GM12878 (cell line): ENCODE data around the gene LSM3. TPM values are rescaled to one million over a fixed set of nuclear protein-coding genes. Genes with fewer than 3 reads are reported as not detected.

Source experiments
- ATAC-seq: fragments of 200-7000 bp; cut with Tn5 transposase; 3 replicates; pipeline ENCODE4 v1.9.1; 2020; ENCODE audit warnings: mild to moderate bottlenecking, moderate library complexity
- BruUV-seq: library from RNA; stranded (reverse); fragments of 400-500 nt; replicated peaks from 2 replicates; lab custom pipeline; 2021; lab: Mats Ljungman, UMichigan
- CTCF ChIA-PET: fragments of 300-600 bp; sonication (Branson Sonifier 250); formaldehyde crosslinking; extraction: SDS; loops from one replicate; lab custom pipeline; 2021; ENCODE audit warnings: inconsistent platforms; lab: Yijun Ruan, JAX
- POLR2A ChIA-PET: fragments of 350-600 bp; formaldehyde crosslinking; extraction: SDS; loops from one replicate; lab custom pipeline; 2021; ENCODE audit warnings: inconsistent platforms; lab: Charles Lee
- RAD21 ChIA-PET: fragments of 300-600 bp; sonication (Branson Sonifier 250); formaldehyde crosslinking; loops from one replicate; lab custom pipeline; 2023; ENCODE audit warnings: antibody characterized with exemption; ENCODE audit not compliant: unreplicated experiment; lab: Charles Lee
- SMC1A ChIA-PET: fragments of 300-600 bp; sonication (Branson Sonifier 250); formaldehyde crosslinking; loops from one replicate; lab custom pipeline; 2023; ENCODE audit not compliant: unreplicated experiment, uncharacterized antibody; lab: Charles Lee
- DNase-seq: peaks from one replicate; pipeline ENCODE4 v3.0.0-alpha.2; 2011; ENCODE audit warnings: low read depth, low spot score
- FAIRE-seq: peaks from 3 replicates; lab custom pipeline; 2011; peaks lifted over from hg19 to GRCh38; lab: Jason Lieb, UNC
- H2AFZ ChIP-seq: 2 replicates; pipeline ENCODE4 v1.6.0; 2011; ENCODE audit warnings: low read depth, low read length, control low read depth; ENCODE audit not compliant: control insufficient read depth
- H3K27ac ChIP-seq: 2 replicates; pipeline ENCODE4 v1.5.1; 2011; ENCODE audit warnings: control low read depth; ENCODE audit not compliant: control insufficient read depth, insufficient read depth
- H3K27me3 ChIP-seq, 2 experiments: replicated peaks in 1 of 2; 2 replicates each; pipeline versions ENCODE4 v1.6.0 to v1.6.1; 2011; ENCODE audit warnings: low read length in 1 of 2; ENCODE audit not compliant: control insufficient read depth in 2 of 2, insufficient read depth in 2 of 2
- H3K36me3 ChIP-seq, 2 experiments: 2 replicates each; pipeline ENCODE4 v1.5.1; 2011; ENCODE audit warnings: low read length in 1 of 2; ENCODE audit not compliant: control insufficient read depth in 2 of 2, insufficient read depth in 2 of 2
- H3K4me1 ChIP-seq: 2 replicates; pipeline ENCODE4 v1.6.1; 2011; ENCODE audit warnings: mild to moderate bottlenecking, low read length, moderate library complexity, mixed read lengths; ENCODE audit not compliant: control insufficient read depth, insufficient read depth
- H3K4me2 ChIP-seq: 2 replicates; pipeline ENCODE4 v1.6.0; 2011; ENCODE audit warnings: control low read depth; ENCODE audit not compliant: control insufficient read depth, insufficient read depth
- H3K4me3 ChIP-seq: fragments of 200-600 bp; sonication (generic); 2 replicates; pipeline ENCODE4 v1.5.1; 2016
- H3K79me2 ChIP-seq: 2 replicates; pipeline ENCODE4 v1.6.0; 2011; ENCODE audit warnings: low read length; ENCODE audit not compliant: control insufficient read depth, insufficient read depth
- H3K9ac ChIP-seq: 2 replicates; pipeline ENCODE4 v1.8.0; 2011; ENCODE audit warnings: low read length, control low read depth, mixed read lengths; ENCODE audit not compliant: control insufficient read depth, insufficient read depth
- H3K9me3 ChIP-seq: replicated peaks from 3 replicates; pipeline ENCODE4 v1.5.1; 2011; ENCODE audit warnings: mild to moderate bottlenecking, low read length; ENCODE audit not compliant: control insufficient read depth, insufficient read depth
- H4K20me1 ChIP-seq: 2 replicates; pipeline ENCODE4 v1.6.0; 2011; ENCODE audit not compliant: control insufficient read depth, insufficient read depth
- POLR2A ChIP-seq: IDR thresholded peaks from 2 replicates; pipeline ENCODE4 v1.6.1; 2011; ENCODE audit warnings: low read depth, mild to moderate bottlenecking, low read length
- WGBS: methylation state at CpG from one replicate; pipeline ENCODE4 v1.1.6; 2016; ENCODE audit warnings: low lambda C conversion rate; ENCODE audit not compliant: insufficient replicate concordance, insufficient coverage; ENCODE audit errors: missing lambda C conversion rate; 5-methylcytosine and 5-hydroxymethylcytosine counted together
- in situ Hi-C: fragments of 300-500 bp; cut with MboI; formaldehyde crosslinking; loops from 9 replicates; pipeline ENCODE4 v1.14.3; 2018; ENCODE audit warnings: mixed read lengths
- intact Hi-C: fragments of 100-400 bp; cut with micrococcal nuclease; formaldehyde crosslinking; loops from one replicate; pipeline ENCODE4 v1.14.2; 2022; ENCODE audit not compliant: unreplicated experiment
- polyA plus RNA-seq, 11 experiments: library from polyadenylated mRNA; depleted of rRNA in 4 of 11; unstranded in 6 of 11; stranded (reverse) in 5 of 11; fragments of >200 nt; fragmentation: Nextera tagmentation in 4 of 11; fragmentation: Illumina TruSeq in 1 of 11; extraction: Ambion mirVana in 4 of 11; extraction: Trizol in 1 of 11; gene quantifications; 1 replicate in 1 of 11; 2 replicates in 10 of 11; pipeline versions ENCODE4 v1.2.1 to v1.2.3, GENCODE V29; 2011 to 2016; ENCODE audit warnings: inconsistent platforms in 2 of 11, missing spikeins in 2 of 11, low read depth in 1 of 11
- total RNA-seq, 4 experiments: library from RNA; depleted of rRNA in 3 of 4; stranded (reverse); fragments of >200 nt in 3 of 4; fragmentation: Illumina TruSeq in 1 of 4; extraction: Trizol in 1 of 4; gene quantifications; 2 replicates each; pipeline versions ENCODE4 v1.2.1 to v1.2.3, GENCODE V29; 2013 to 2021
- TF ChIP-seq, protein P1 (sequence below): fragments of 450-650 bp; formaldehyde crosslinking; IDR thresholded peaks from 2 replicates; pipeline ENCODE4 v1.4.0; 2020; ENCODE audit warnings: mild to moderate bottlenecking, moderate library complexity
- TF ChIP-seq, protein P2 (sequence below): fragments of 450-650 bp; conservative IDR thresholded peaks from 2 replicates; pipeline ENCODE4 v1.6.1; 2017; ENCODE audit warnings: mild to moderate bottlenecking, moderate library complexity

LSM3 gene
- total and polyA plus RNA-seq, 10 of the 15 experiments (the other 5 are each of a cell fraction or from before 2014, with no cell fraction given) = 15.5 to 111 (median 29.1) TPM

DNA sequence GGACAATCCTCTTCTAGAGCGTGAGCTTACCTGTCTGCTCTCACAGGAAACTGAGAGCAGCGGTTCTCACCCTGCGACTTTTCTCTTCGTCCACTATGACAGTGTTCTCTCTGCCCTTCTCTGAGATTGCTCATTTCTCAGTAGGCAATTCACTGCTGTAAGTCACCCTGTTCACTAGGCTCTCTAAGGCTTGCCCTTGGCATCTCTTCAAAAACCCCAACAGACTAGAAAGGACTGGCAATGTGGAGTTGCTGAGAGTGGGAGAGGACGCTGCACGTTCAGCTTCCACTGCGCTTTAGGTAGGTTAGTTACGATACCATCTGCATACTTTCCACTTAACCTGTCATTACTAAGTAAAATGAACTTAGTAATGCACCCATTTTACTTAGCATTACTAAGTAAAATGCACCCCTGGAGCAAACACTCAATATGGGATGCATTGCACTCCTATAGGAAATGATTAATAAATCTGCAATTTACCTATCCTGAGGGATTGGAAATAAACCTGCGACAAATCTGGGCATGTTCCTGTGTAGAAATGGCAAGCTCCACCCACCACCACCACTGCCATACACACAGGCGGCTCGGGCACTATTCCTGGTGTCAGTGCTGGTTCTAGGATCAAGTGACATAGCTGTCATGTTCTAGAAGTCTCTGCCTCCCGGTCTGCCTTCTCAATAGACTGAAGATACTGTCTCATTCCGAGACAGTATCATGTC, 21.6 kb upstream of the LSM3 start:
- H3K79me2 ChIP-seq = no peaks in the 10 kb centered on the region
- no peaks in the 10 kb centered on the region for H4K20me1 ChIP-seq
- TF ChIP-seq POLR2A = 0 out of 2 replicates have a peak, but pooled peaks have one; percentile 7
- TF ChIP-seq, protein P1, sequence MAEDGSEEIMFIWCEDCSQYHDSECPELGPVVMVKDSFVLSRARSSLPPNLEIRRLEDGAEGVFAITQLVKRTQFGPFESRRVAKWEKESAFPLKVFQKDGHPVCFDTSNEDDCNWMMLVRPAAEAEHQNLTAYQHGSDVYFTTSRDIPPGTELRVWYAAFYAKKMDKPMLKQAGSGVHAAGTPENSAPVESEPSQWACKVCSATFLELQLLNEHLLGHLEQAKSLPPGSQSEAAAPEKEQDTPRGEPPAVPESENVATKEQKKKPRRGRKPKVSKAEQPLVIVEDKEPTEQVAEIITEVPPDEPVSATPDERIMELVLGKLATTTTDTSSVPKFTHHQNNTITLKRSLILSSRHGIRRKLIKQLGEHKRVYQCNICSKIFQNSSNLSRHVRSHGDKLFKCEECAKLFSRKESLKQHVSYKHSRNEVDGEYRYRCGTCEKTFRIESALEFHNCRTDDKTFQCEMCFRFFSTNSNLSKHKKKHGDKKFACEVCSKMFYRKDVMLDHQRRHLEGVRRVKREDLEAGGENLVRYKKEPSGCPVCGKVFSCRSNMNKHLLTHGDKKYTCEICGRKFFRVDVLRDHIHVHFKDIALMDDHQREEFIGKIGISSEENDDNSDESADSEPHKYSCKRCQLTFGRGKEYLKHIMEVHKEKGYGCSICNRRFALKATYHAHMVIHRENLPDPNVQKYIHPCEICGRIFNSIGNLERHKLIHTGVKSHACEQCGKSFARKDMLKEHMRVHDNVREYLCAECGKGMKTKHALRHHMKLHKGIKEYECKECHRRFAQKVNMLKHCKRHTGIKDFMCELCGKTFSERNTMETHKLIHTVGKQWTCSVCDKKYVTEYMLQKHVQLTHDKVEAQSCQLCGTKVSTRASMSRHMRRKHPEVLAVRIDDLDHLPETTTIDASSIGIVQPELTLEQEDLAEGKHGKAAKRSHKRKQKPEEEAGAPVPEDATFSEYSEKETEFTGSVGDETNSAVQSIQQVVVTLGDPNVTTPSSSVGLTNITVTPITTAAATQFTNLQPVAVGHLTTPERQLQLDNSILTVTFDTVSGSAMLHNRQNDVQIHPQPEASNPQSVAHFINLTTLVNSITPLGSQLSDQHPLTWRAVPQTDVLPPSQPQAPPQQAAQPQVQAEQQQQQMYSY = no peak
- TF ChIP-seq, protein P2, sequence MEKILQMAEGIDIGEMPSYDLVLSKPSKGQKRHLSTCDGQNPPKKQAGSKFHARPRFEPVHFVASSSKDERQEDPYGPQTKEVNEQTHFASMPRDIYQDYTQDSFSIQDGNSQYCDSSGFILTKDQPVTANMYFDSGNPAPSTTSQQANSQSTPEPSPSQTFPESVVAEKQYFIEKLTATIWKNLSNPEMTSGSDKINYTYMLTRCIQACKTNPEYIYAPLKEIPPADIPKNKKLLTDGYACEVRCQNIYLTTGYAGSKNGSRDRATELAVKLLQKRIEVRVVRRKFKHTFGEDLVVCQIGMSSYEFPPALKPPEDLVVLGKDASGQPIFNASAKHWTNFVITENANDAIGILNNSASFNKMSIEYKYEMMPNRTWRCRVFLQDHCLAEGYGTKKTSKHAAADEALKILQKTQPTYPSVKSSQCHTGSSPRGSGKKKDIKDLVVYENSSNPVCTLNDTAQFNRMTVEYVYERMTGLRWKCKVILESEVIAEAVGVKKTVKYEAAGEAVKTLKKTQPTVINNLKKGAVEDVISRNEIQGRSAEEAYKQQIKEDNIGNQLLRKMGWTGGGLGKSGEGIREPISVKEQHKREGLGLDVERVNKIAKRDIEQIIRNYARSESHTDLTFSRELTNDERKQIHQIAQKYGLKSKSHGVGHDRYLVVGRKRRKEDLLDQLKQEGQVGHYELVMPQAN = no peak
- BruUV-seq = no TSS peak
- H3K36me3 ChIP-seq = peaks cover 13 to 43% of the 10 kb centered on the region in 2 experiments
- WGBS = 96% methylated on average over 13 of the region's 13 CpGs
- no peak overlapping the region for H3K9ac ChIP-seq
- peaks cover 5% of the 10 kb centered on the region; the same call in 2 of the 3 replicates for H3K9me3 ChIP-seq
- no peak overlapping the region for H2AFZ ChIP-seq
- ATAC-seq (no peak), DNase-seq (no peak), FAIRE-seq (no peak)
- no peaks in the 10 kb centered on the region for H3K27me3 ChIP-seq
- ChIA-PET POLR2A (no interaction called here), RAD21 (no interaction called here), SMC1A (interaction anchor here (0.6 kb wide), 1 partner anchor 498 kb away, joined by 3 read pairs; no protein-coding TSS in a partner anchor), CTCF (no interaction called here)
- no peaks in the 10 kb centered on the region for H3K4me1 ChIP-seq
- in situ Hi-C loops = no loop called here
- H3K4me3 ChIP-seq = no peak overlapping the region
- H3K27ac ChIP-seq = no peak overlapping the region
- H3K4me2 ChIP-seq = no peak overlapping the region
- intact Hi-C loops = no loop called here
